HepG2 (cell line): Measurements from ENCODE around the gene CMTM2. TPM values are rescaled to one million over a fixed set of nuclear protein-coding genes. Genes with fewer than 3 reads are reported as not detected.

Experiments used
- ATAC-seq: fragments of 200-7000 bp; cut with Tn5 transposase; 3 replicates; pipeline ENCODE4 v1.9.1; 2020; ENCODE audit warnings: mild to moderate bottlenecking, moderate library complexity
- BruUV-seq: library from RNA; stranded (reverse); fragments of 400-500 nt; replicated peaks from 2 replicates; lab custom pipeline; 2021; lab: Mats Ljungman, UMichigan
- CTCF ChIA-PET: fragments of 300-600 bp; formaldehyde crosslinking; extraction: SDS; loops from one replicate; lab custom pipeline; 2021; ENCODE audit warnings: low total read pairs, inconsistent platforms, low intra/inter-chr PET ratio; lab: Yijun Ruan, JAX
- POLR2A ChIA-PET: fragments of 350-600 bp; sonication (Branson Sonifier 250); formaldehyde crosslinking; loops from one replicate; lab custom pipeline; 2020; ENCODE audit warnings: antibody characterized with exemption, inconsistent platforms; lab: Yijun Ruan, JAX
- DNase-seq: peaks from one replicate; pipeline ENCODE4 v3.0.0-alpha.2; 2015; ENCODE audit warnings: low spot score
- FAIRE-seq: peaks from 3 replicates; lab custom pipeline; 2011; peaks lifted over from hg19 to GRCh38; lab: Jason Lieb, UNC
- H2AFZ ChIP-seq: one replicate; pipeline ENCODE4 v1.6.1; 2011; ENCODE audit warnings: low read length, inconsistent platforms
- H3K27ac ChIP-seq: fragments of 300-600 bp; 3 replicates; pipeline ENCODE4 v1.8.0; 2011; ENCODE audit warnings: mixed run types, mild to moderate bottlenecking, mixed read lengths, low read length, inconsistent platforms; ENCODE audit not compliant: insufficient read depth; ENCODE audit errors: extremely low read length
- H3K27me3 ChIP-seq, 2 experiments: fragments of 200-600 bp in 1 of 2; 2 replicates in 1 of 2; 3 replicates in 1 of 2; pipeline versions ENCODE4 v1.6.0 to v1.8.0; 2011; ENCODE audit warnings: low read length in 2 of 2, mild to moderate bottlenecking in 2 of 2, moderate library complexity in 2 of 2, inconsistent platforms in 1 of 2; ENCODE audit not compliant: insufficient read depth in 2 of 2, control insufficient read depth in 1 of 2
- H3K36me3 ChIP-seq, 2 experiments: fragments of 200-600 bp in 1 of 2; replicated peaks in 1 of 2; 2 replicates in 1 of 2; 3 replicates in 1 of 2; pipeline versions ENCODE4 v1.5.1 to v1.8.0; 2011; ENCODE audit warnings: low read length in 2 of 2, inconsistent platforms in 1 of 2; ENCODE audit not compliant: insufficient read depth in 2 of 2, control insufficient read depth in 1 of 2
- H3K4me1 ChIP-seq: 2 replicates; pipeline ENCODE4 v1.5.1; 2012; ENCODE audit warnings: low read length, inconsistent platforms; ENCODE audit not compliant: insufficient read depth
- H3K4me2 ChIP-seq: 2 replicates; pipeline ENCODE4 v1.6.0; 2011; ENCODE audit warnings: low read depth, low read length, inconsistent platforms
- H3K4me3 ChIP-seq, 3 experiments: fragments of 200-600 bp in 1 of 3; sonication (generic), shearing (Covaris generic) in 1 of 3; replicated peaks in 1 of 3; 2 replicates each; pipeline ENCODE4 v1.5.1; 2011 to 2016; ENCODE audit warnings: low read length in 3 of 3, inconsistent platforms in 2 of 3, low read depth in 2 of 3, mild to moderate bottlenecking in 2 of 3, control low read depth in 1 of 3, mixed read lengths in 1 of 3; ENCODE audit not compliant: insufficient read depth in 1 of 3
- H3K79me2 ChIP-seq: one replicate; pipeline ENCODE4 v1.6.1; 2011; ENCODE audit warnings: low read length, inconsistent platforms; ENCODE audit not compliant: insufficient read depth
- H3K9ac ChIP-seq: 2 replicates; pipeline ENCODE4 v1.6.0; 2011; ENCODE audit warnings: mild to moderate bottlenecking, low read depth, low read length, inconsistent platforms; ENCODE audit not compliant: insufficient read depth
- H3K9me3 ChIP-seq: 2 replicates; pipeline ENCODE4 v1.5.1; 2012; ENCODE audit warnings: mild to moderate bottlenecking, low read length
- H4K20me1 ChIP-seq: 2 replicates; pipeline ENCODE4 v1.6.0; 2011; ENCODE audit warnings: inconsistent platforms, mild to moderate bottlenecking, low read length, moderate library complexity; ENCODE audit not compliant: insufficient read depth
- ARID4A ChIP-seq: sonication (generic); formaldehyde crosslinking; IDR thresholded peaks from 2 replicates; pipeline ENCODE4 v1.5.0; 2020; ENCODE audit warnings: mild to moderate bottlenecking, missing genetic modification reagents, borderline replicate concordance
- ARNT2 ChIP-seq: sonication (generic); formaldehyde crosslinking; IDR thresholded peaks from 2 replicates; pipeline ENCODE4 v1.8.0; 2022; ENCODE audit warnings: mild to moderate bottlenecking, low read depth, missing genetic modification reagents, moderate library complexity
- CHCHD3 ChIP-seq: sonication (generic); formaldehyde crosslinking; IDR thresholded peaks from 2 replicates; pipeline ENCODE4 v1.8.0; 2022; ENCODE audit warnings: mild to moderate bottlenecking, missing genetic modification reagents, moderate library complexity
- GLI4 ChIP-seq: sonication (generic); formaldehyde crosslinking; IDR thresholded peaks from 2 replicates; pipeline ENCODE4 v1.5.1; 2020; ENCODE audit warnings: missing genetic modification reagents, mild to moderate bottlenecking, moderate library complexity, borderline replicate concordance
- TBX2 ChIP-seq: sonication (generic); formaldehyde crosslinking; IDR thresholded peaks from 2 replicates; pipeline ENCODE4 v1.5.0; 2020; ENCODE audit warnings: missing genetic modification reagents, mild to moderate bottlenecking, borderline replicate concordance
- ZNF333 ChIP-seq: sonication (generic); formaldehyde crosslinking; IDR thresholded peaks from 2 replicates; pipeline ENCODE4 v1.4.0; 2020; ENCODE audit warnings: mild to moderate bottlenecking, missing genetic modification reagents, borderline replicate concordance
- WGBS: methylation state at CpG from one replicate; pipeline ENCODE4 v1.1.6; 2017; ENCODE audit warnings: low lambda C conversion rate; 5-methylcytosine and 5-hydroxymethylcytosine counted together
- in situ Hi-C: cut with HindIII; loops from 2 replicates; pipeline ENCODE4 v1.10.0; 2017; ENCODE audit warnings: low pct_unique_long_range_greater_than_20kb; ENCODE audit not compliant: extremely low pct_ligation_motif_present
- intact Hi-C: fragments of 100-400 bp; cut with micrococcal nuclease; formaldehyde crosslinking; loops from one replicate; pipeline ENCODE4 v1.10.0; 2022; ENCODE audit not compliant: unreplicated experiment
- polyA plus RNA-seq, 8 experiments: library from polyadenylated mRNA; depleted of rRNA in 3 of 8; stranded (reverse) in 7 of 8; unstranded in 1 of 8; fragments of >200 nt; fragmentation: Illumina TruSeq in 4 of 8; extraction: Trizol in 4 of 8; gene quantifications; 2 replicates each; pipeline versions ENCODE4 v1.2.1 to v1.2.3, GENCODE V29; 2011 to 2016; ENCODE audit warnings: low read depth in 4 of 8, missing spikeins in 1 of 8, mixed read lengths in 1 of 8; ENCODE audit not compliant: insufficient read depth in 1 of 8
- total RNA-seq, 5 experiments: library from RNA; depleted of rRNA; stranded (reverse); fragments of >200 nt; fragmentation: Illumina TruSeq; extraction: Trizol; gene quantifications; 2 replicates each; pipeline ENCODE4 v1.2.3, GENCODE V29; 2016; ENCODE audit warnings: low read depth in 1 of 5
- TF ChIP-seq, protein P1 (sequence below): IDR thresholded peaks from 2 replicates; pipeline ENCODE4 v1.4.0; 2020; ENCODE audit warnings: mild to moderate bottlenecking, missing genetic modification reagents

Gene CMTM2
- total and polyA plus RNA-seq, 2 of the 13 experiments (the other 11 are each of a cell fraction or from before 2014, with no cell fraction given), result not detected

GRCh38 chr16:66596986-66597848 is 18.0 kb downstream of the CMTM2 start:
- TF ChIP-seq ZNF333 (CRISPR knock-in tag) (no peak), ARID4A (CRISPR knock-in tag) (no peak), GLI4 (CRISPR knock-in tag) (no peak), ARNT2 (no peak), TBX2 (CRISPR knock-in tag) (no peak), CHCHD3 (CRISPR knock-in tag) (no peak)
- TF ChIP-seq, protein P1, sequence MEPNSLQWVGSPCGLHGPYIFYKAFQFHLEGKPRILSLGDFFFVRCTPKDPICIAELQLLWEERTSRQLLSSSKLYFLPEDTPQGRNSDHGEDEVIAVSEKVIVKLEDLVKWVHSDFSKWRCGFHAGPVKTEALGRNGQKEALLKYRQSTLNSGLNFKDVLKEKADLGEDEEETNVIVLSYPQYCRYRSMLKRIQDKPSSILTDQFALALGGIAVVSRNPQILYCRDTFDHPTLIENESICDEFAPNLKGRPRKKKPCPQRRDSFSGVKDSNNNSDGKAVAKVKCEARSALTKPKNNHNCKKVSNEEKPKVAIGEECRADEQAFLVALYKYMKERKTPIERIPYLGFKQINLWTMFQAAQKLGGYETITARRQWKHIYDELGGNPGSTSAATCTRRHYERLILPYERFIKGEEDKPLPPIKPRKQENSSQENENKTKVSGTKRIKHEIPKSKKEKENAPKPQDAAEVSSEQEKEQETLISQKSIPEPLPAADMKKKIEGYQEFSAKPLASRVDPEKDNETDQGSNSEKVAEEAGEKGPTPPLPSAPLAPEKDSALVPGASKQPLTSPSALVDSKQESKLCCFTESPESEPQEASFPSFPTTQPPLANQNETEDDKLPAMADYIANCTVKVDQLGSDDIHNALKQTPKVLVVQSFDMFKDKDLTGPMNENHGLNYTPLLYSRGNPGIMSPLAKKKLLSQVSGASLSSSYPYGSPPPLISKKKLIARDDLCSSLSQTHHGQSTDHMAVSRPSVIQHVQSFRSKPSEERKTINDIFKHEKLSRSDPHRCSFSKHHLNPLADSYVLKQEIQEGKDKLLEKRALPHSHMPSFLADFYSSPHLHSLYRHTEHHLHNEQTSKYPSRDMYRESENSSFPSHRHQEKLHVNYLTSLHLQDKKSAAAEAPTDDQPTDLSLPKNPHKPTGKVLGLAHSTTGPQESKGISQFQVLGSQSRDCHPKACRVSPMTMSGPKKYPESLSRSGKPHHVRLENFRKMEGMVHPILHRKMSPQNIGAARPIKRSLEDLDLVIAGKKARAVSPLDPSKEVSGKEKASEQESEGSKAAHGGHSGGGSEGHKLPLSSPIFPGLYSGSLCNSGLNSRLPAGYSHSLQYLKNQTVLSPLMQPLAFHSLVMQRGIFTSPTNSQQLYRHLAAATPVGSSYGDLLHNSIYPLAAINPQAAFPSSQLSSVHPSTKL (CRISPR knock-in tag), result no peak
- TF ChIP-seq, all 625 proteins: peak for 0
- H3K9ac ChIP-seq, result no peak overlapping the region
- ATAC-seq (no peak), FAIRE-seq (no peak), DNase-seq (no peak)
- ChIA-PET CTCF (no interaction called here), POLR2A (no interaction called here)
- in situ Hi-C loops, result no loop called here
- WGBS, result 61% methylated on average over 5 of the region's 5 CpGs
- no TSS peak for BruUV-seq
- H3K36me3 ChIP-seq, result no peaks in the 10 kb centered on the region
- no peak overlapping the region for H3K27ac ChIP-seq
- peaks cover 13% of the 10 kb centered on the region for H3K4me1 ChIP-seq
- peaks cover 1 to 3% of the 10 kb centered on the region in 2 experiments; a peak in 1 of 5 replicates for H3K27me3 ChIP-seq
- no peak overlapping the region for H3K4me3 ChIP-seq
- H4K20me1 ChIP-seq, result no peaks in the 10 kb centered on the region
- no peaks in the 10 kb centered on the region for H3K79me2 ChIP-seq
- intact Hi-C loops, result no loop called here
- no peak overlapping the region for H2AFZ ChIP-seq
- no peaks in the 10 kb centered on the region for H3K9me3 ChIP-seq
- H3K4me2 ChIP-seq, result no peak overlapping the region
